ENCODE data around the gene OMP. TPM values are rescaled to one million over a fixed set of nuclear protein-coding genes. Genes with fewer than 3 reads are reported as not detected.

The OMP gene
- total RNA-seq, 4 donors from 2014 or later = not detected

GRCh38 chr11:77149716-77150392 lies 47.2 kb downstream of the OMP start:
- no peak overlapping the region for H3K4me3 ChIP-seq
- peaks cover 11 to 20% (median 18%) of the 10 kb centered on the region in 4 donors for H3K4me1 ChIP-seq
- H3K27me3 ChIP-seq = peaks cover 0 to 29% (median 2%) of the 10 kb centered on the region in 4 donors
- H3K27ac ChIP-seq (replicated peaks in 1 of 4) = no peak overlapping the region
- no peak for DNase-seq (ENCODE audit: extremely low spot score)
- H3K36me3 ChIP-seq = no peaks in the 10 kb centered on the region
- H3K9me3 ChIP-seq = no peaks in the 10 kb centered on the region
- TF ChIP-seq CTCF (IDR thresholded peaks at IDR 0.05) = no peak
- no peak for TF ChIP-seq POLR2AphosphoS5 (IDR thresholded peaks at IDR 0.05)
- no peak for TF ChIP-seq POLR2A (IDR thresholded peaks at IDR 0.05; ENCODE audit: low read depth)
- no peak for TF ChIP-seq EP300 (IDR thresholded peaks at IDR 0.05)
- 88% methylated on average over 11 of the region's 12 CpGs for WGBS
- intact Hi-C loops (cut with DNase I) = no loop called here

GRCh38 chr11:77150836-77151235 lies 48.2 kb downstream of the OMP start:
- Histone ChIP-seq H3K4me3 (no peak overlapping the region), H3K36me3 (no peaks in the 10 kb centered on the region), H3K9me3 (no peaks in the 10 kb centered on the region), H3K27ac (replicated peaks in 1 of 4) (no peak overlapping the region), H3K27me3 (peaks cover 0 to 22% (median 2%) of the 10 kb centered on the region in 4 donors), H3K4me1 (peaks cover 11 to 20% (median 18%) of the 10 kb centered on the region in 4 donors)
- intact Hi-C loops (cut with DNase I) = no loop called here
- WGBS = 91% methylated on average over 10 of the region's 10 CpGs
- no peak for DNase-seq (ENCODE audit: extremely low spot score)
- TF ChIP-seq POLR2AphosphoS5 (IDR thresholded peaks at IDR 0.05) (no peak), CTCF (IDR thresholded peaks at IDR 0.05) (no peak), POLR2A (IDR thresholded peaks at IDR 0.05; ENCODE audit: low read depth) (no peak), EP300 (IDR thresholded peaks at IDR 0.05) (no peak)

- DNase-seq (ENCODE audit: extremely low spot score) = no peak
- peaks cover 11 to 20% (median 18%) of the 10 kb centered on the region in 4 donors for H3K4me1 ChIP-seq
- no peaks in the 10 kb centered on the region for H3K9me3 ChIP-seq
- WGBS = 88% methylated on average over 10 of the region's 11 CpGs
- intact Hi-C loops (cut with DNase I) = no loop called here
- TF ChIP-seq POLR2AphosphoS5 (IDR thresholded peaks at IDR 0.05) (no peak), POLR2A (IDR thresholded peaks at IDR 0.05; ENCODE audit: low read depth) (no peak)
- H3K27ac ChIP-seq (replicated peaks in 1 of 4) = no peak overlapping the region
- no peaks in the 10 kb centered on the region for H3K36me3 ChIP-seq
- H3K27me3 ChIP-seq = peaks cover 0 to 11% (median 1%) of the 10 kb centered on the region in 4 donors
- H3K4me3 ChIP-seq = no peak overlapping the region
Observed at GRCh38 chr11:77151804-77152509, 49.3 kb downstream of the OMP start.

GRCh38 chr11:77152846-77153245 lies 50.2 kb downstream of the OMP start:
- WGBS = 76% methylated on average over 6 of the region's 6 CpGs

More at GRCh38 chr11:77152846-77153245, 50.2 kb downstream of the OMP start:
- Histone ChIP-seq H3K9me3 (no peaks in the 10 kb centered on the region), H3K4me1 (peaks cover 11 to 15% (median 13%) of the 10 kb centered on the region in 4 donors), H3K27me3 (peaks cover 0 to 3% (median 0%) of the 10 kb centered on the region in 4 donors), H3K4me3 (no peak overlapping the region), H3K36me3 (no peaks in the 10 kb centered on the region), H3K27ac (replicated peaks in 1 of 4) (no peak overlapping the region)
- TF ChIP-seq POLR2A (IDR thresholded peaks at IDR 0.05; ENCODE audit: low read depth) = no peak
- no peak for TF ChIP-seq CTCF (IDR thresholded peaks at IDR 0.05)
- TF ChIP-seq POLR2AphosphoS5 (IDR thresholded peaks at IDR 0.05) = no peak
- no peak for DNase-seq (ENCODE audit: extremely low spot score)
- intact Hi-C loops (cut with DNase I) = no loop called here

Other genes with a start within 250 kb of the OMP start
- 10 to 100 TPM; 10.5 to 12.8 (median 11.2) TPM for gene ACER3, start 241.9 kb upstream of the OMP start, total RNA-seq
- under 1 TPM in 1 of 4 donors, not detected in 3; 0.17 TPM for gene B3GNT6, start 68.4 kb upstream of the OMP start, total RNA-seq
- 10 to 100 TPM in 1 of 4 donors, 1 to 10 TPM in 3; 4.0 to 11.3 (median 6.0) TPM for gene CAPN5, start 35.9 kb upstream of the OMP start, total RNA-seq
- gene MYO7A, start 25.4 kb downstream of the OMP start, total RNA-seq = 1 to 10 TPM; 4.8 to 9.1 (median 6.4) TPM
- not detected for gene GDPD4, start 198.8 kb downstream of the OMP start, total RNA-seq